GM12874 (cell line): ENCODE results near the gene NRIP2.

Experiments
- TF ChIP-seq, protein P1 (sequence below): IDR thresholded peaks from 2 replicates; pipeline ENCODE4 v1.5.1; 2011; ENCODE audit warnings: low read depth, mild to moderate bottlenecking, control low read depth, low read length, moderate library complexity; ENCODE audit not compliant: insufficient read depth

Gene NRIP2

DNA sequence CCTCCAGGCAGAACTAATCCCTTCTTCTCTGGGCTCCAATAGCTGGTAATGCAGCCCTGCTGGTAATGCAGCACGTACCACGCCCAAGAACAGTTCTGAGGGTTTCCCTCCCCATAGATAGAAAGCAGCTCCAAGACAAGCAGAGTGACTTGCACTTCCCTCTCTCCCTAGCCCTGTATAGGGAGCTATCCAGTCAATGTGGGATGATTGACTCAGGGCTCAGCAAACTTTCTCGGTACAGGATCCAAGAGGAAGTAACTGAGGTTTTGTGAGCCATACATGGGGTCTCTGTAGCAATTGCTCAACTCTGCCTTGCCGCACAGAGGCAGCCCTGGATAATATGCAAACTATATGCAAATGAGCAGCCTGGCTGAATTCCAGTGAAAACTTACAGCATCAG, 55.6 kb downstream of the NRIP2 start:
- TF ChIP-seq, protein P1, sequence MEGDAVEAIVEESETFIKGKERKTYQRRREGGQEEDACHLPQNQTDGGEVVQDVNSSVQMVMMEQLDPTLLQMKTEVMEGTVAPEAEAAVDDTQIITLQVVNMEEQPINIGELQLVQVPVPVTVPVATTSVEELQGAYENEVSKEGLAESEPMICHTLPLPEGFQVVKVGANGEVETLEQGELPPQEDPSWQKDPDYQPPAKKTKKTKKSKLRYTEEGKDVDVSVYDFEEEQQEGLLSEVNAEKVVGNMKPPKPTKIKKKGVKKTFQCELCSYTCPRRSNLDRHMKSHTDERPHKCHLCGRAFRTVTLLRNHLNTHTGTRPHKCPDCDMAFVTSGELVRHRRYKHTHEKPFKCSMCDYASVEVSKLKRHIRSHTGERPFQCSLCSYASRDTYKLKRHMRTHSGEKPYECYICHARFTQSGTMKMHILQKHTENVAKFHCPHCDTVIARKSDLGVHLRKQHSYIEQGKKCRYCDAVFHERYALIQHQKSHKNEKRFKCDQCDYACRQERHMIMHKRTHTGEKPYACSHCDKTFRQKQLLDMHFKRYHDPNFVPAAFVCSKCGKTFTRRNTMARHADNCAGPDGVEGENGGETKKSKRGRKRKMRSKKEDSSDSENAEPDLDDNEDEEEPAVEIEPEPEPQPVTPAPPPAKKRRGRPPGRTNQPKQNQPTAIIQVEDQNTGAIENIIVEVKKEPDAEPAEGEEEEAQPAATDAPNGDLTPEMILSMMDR, result no peak

DNA sequence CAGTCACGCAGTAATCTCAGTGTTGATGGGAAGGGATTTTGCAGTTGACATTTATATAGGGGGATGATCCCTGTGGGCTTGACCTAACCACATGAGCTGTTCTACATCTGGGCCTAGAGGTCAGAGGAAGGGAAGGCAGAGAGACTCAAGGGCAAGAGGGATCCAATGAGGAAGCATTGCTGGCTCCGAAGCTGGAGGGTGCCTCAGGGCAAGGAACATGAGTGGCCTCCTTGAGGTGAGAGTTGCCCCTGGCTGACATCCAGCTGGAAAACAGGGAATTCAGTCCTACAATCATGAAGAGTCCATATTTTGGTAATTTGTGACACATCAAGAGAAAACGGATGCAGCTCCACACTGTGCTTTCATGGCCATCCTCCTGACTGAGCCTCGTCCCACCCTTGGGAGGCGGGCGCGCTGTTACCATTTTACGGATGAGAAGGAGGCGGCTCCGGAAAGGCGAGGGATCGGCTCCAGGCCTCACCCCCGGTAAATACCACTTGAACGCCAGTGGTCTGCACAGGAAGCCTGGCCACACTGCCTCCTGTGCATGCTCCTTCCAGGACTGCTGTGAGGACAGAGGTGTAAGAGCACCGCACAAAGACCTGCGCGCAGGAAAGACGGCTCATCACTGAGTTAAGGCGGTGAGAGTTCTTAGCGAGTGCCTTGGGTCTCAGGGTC, 58.6 kb downstream of the NRIP2 start:
- TF ChIP-seq, protein P1, result no peak

DNA sequence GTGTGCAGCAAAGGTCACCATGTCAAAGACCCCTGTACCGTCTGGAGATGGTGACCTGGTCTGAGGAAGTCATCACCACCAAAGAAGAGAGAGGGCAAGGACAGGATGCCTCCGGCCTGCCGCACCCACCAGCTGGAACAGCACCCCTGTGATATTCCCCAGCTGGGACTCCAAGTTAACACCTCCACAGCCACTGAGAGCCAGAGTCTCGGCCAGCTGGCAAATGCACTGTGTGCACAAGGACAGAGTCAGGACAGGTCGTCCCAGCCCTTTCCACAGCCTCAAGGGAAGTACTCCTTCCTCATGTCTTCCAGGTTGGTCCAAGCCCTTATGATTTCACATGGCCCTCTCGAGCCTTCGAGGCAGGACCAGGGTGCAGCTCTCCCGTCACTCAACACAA, 59.4 kb downstream of the NRIP2 start:
- TF ChIP-seq, protein P1, result no peak
